IPS-18a (cell line): ENCODE results near the gene B9D2.

ENCODE experiments used
- H3K27ac ChIP-seq: one replicate; pipeline ENCODE4 v1.5.1; 2013; ENCODE audit warnings: low read length
- H3K27me3 ChIP-seq: one replicate; pipeline ENCODE4 v1.6.1; 2013; ENCODE audit warnings: mild to moderate bottlenecking, low read length; ENCODE audit not compliant: control insufficient read depth, insufficient read depth
- H3K36me3 ChIP-seq: one replicate; pipeline ENCODE4 v1.6.1; 2013; ENCODE audit warnings: low read depth, low read length; ENCODE audit not compliant: control insufficient read depth
- H3K4me1 ChIP-seq: one replicate; pipeline ENCODE4 v1.6.1; 2013; ENCODE audit warnings: low read depth, low read length; ENCODE audit not compliant: control insufficient read depth
- H3K4me3 ChIP-seq: one replicate; pipeline ENCODE4 v1.5.1; 2013; ENCODE audit warnings: low read length
- H3K9ac ChIP-seq: one replicate; pipeline ENCODE4 v1.6.1; 2013; ENCODE audit warnings: mild to moderate bottlenecking, low read length, moderate library complexity
- H3K9me3 ChIP-seq: one replicate; pipeline ENCODE4 v1.6.1; 2013; ENCODE audit warnings: low read depth, low read length; ENCODE audit not compliant: control insufficient read depth

The B9D2 gene

DNA sequence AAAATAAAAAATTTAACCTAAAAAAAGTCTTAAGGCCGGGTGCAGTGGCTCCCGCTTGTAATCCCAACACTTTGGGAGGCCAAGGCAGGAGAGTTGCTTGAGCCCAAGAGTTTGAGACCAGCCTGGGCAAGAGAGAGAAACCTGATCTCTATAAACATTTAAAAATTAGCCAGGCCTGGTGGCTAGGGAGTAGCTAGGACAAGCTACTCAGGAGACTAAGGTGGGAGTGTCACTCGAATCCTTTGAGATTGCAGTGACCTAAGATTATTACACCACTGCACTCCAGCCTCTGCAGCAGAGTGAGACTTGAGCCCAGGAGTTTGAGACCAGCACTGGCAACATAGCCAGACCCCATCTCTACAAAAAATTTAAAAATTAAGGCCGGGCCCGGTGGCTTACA, 52.9 kb downstream of the B9D2 start:
- H3K4me1 ChIP-seq = peaks cover 5% of the 10 kb centered on the region
- no peaks in the 10 kb centered on the region for H3K9me3 ChIP-seq
- H3K27me3 ChIP-seq = no peaks in the 10 kb centered on the region
- peaks cover 18% of the 10 kb centered on the region for H3K36me3 ChIP-seq
- peak overlapping the region; percentile 78 for H3K4me3 ChIP-seq
- peak overlapping the region; percentile 75 for H3K9ac ChIP-seq
- H3K27ac ChIP-seq = no peak overlapping the region

DNA sequence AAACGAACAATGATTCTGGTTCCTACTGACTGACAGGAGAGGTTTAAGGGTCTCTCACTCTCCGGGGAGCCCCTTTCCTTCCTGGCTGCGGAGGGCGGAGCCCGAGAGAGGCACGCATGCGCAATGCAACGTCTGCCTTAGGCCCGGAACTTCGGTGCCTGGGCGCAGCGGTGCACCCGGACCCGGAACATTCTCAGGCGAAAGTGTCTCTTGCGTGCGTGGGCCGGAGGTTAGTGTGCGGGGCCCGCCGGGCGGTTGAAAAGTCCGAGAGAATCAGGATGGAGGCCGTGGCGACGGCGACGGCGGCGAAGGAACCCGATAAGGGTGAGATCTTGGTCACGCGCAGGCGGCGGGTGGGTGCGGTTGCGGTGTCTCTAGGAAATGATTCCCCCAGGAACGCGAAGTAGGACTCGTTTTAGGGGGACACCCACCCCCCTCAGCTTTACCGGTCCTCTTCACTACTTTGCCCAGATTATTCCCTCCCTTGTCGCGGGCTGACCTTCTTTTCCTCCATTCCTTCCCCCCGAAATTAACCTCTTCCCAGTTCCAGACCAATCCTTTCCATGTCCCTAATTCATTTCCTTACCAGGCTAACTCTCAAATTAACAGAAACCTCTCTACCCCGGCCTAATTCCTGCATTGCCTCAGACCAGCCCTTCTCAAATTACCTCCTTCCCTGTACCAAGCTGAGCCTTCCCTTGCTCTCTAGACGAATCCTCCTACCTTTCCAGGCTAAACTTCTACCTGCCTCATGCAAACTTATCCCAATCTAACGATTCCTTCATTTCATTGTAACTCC, 53.7 kb downstream of the B9D2 start, which contains the start of gene CCDC97:
TSS of gene CCDC97 (plus strand) at position 140 of the 799 bp plus-strand sequence. CDS start at position 279, 139 bp downstream.
- Histone ChIP-seq H3K36me3 (peaks cover 26% of the 10 kb centered on the region), H3K4me3 (peak within 1 kb of the TSS; percentile 78), H3K4me1 (peaks cover 5% of the 10 kb centered on the region)

DNA sequence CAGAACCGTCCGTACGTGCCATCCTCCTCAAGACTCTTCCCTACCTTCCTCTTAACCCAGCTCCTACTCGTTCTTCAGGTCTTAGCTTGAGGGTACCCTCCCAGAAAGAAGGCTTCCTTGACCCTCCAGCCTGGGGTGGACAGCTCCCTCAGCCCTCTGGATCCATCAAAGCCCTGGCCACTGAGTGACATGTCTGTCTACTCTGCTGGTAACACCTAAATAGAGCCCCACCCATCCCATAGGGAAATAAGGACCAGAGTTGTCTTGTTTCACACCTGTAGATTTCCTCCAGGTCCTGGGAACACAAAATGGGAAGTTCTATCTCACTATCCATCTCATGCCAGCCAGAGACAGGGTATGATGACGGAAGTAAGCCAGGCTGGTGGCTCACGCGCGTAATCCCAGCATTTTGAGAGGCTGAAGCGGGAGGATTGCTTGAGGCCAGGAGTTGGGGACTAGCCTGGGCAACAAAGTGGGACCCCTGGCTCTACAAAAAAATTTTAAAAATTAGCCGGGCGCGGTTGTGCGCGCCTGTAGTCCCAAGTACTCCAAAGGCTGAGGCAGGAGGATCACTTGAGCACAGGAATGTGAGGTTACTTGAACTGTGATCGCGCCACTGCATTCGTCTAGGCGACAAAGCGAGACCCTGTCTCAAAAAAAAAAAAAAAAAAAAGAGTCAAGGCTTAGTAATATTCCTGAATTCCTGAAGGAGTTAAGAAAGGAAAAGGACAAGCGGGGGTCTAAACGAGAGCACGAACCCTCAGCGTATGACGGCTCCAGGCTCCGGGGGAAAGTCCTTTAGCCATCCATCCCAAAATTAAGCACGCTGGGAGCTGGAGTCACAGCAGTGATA, 54.5 kb downstream of the B9D2 start:
- H3K4me1 ChIP-seq = peaks cover 5% of the 10 kb centered on the region

More for the DNA sequence above, 53.7 kb downstream of the B9D2 start, which contains the start of gene CCDC97:
- H3K27ac ChIP-seq = peak within 1 kb of the TSS; percentile 93
- H3K27me3 ChIP-seq = no peaks in the 10 kb centered on the region
- no peaks in the 10 kb centered on the region for H3K9me3 ChIP-seq
- peak within 1 kb of the TSS; percentile 75 for H3K9ac ChIP-seq

DNA sequence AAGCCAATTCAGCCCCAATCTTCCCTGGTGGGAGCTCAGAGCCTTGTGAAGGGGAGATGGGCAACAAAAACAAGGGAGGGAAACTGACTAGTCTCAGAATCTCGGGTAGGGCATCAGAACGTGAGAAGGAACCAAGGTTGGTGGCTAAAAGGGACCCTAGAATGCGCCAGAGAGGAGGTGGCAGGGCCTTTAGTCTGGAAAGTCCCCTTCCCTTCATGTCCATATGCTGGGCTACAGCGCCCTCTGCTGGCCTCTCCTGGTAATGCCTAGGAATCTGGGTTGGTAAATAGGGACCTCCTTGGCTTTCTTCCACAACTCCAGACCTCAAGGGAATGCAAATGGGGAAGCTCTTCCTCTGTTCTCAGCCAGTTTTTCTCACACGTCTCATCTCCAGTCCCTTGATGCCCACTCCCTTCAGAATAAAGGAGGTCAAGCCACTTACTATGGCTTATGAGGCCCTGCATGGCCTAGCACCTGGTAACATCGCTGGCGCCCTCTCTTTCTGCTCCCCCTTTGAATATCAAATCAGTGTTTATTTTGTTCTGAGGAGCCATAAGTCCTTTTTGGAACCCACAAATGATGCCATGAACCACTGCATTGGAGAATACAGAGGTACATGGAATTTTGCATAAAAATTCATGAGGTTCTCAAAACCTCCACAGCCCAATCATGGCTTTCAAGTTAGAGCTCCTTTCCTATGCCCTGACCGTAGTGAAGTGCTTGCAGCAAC, 55.3 kb downstream of the B9D2 start:
- H3K4me1 ChIP-seq = peaks cover 5% of the 10 kb centered on the region
- H3K9me3 ChIP-seq = no peaks in the 10 kb centered on the region
- H3K9ac ChIP-seq = no peak overlapping the region
- H3K27me3 ChIP-seq = no peaks in the 10 kb centered on the region
- H3K27ac ChIP-seq = peak overlapping the region; percentile 62
- peaks cover 43% of the 10 kb centered on the region for H3K36me3 ChIP-seq
- H3K4me3 ChIP-seq = no peak overlapping the region

More for the DNA sequence above, 54.5 kb downstream of the B9D2 start:
- no peaks in the 10 kb centered on the region for H3K9me3 ChIP-seq
- H3K27ac ChIP-seq = peak overlapping the region; percentile 93
- H3K36me3 ChIP-seq = peaks cover 35% of the 10 kb centered on the region
- H3K27me3 ChIP-seq = no peaks in the 10 kb centered on the region
- peak overlapping the region; percentile 78 for H3K4me3 ChIP-seq
- H3K9ac ChIP-seq = peak overlapping the region; percentile 75

DNA sequence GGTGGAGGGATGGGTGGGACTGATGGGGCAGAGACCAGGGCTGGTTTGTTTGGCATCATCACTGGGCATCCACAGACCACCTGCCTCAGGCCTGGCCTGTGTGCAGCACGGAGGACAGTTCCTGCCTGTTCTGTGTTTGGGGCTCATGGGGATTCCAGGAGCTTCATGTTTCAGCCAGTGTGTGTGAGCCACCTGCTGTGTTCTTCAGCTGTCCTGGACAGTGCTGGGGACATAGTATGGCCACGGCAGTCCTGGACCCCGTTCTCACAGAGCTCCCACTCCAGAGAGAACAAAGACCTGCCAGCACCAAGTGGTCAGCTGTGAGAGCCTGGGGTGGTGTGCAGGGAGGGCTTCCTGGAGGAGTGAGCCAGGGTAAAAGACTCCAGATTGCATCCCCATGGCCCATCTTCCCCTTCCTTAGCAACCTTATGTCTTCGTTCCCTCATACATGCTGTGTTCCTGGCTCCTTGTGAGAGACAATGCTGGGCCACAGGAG, 55.9 kb downstream of the B9D2 start:
- Histone ChIP-seq H3K27ac (peak overlapping the region; percentile 62), H3K27me3 (no peaks in the 10 kb centered on the region), H3K4me3 (no peak overlapping the region), H3K36me3 (peaks cover 48% of the 10 kb centered on the region), H3K4me1 (peaks cover 5% of the 10 kb centered on the region), H3K9me3 (no peaks in the 10 kb centered on the region), H3K9ac (no peak overlapping the region)

DNA sequence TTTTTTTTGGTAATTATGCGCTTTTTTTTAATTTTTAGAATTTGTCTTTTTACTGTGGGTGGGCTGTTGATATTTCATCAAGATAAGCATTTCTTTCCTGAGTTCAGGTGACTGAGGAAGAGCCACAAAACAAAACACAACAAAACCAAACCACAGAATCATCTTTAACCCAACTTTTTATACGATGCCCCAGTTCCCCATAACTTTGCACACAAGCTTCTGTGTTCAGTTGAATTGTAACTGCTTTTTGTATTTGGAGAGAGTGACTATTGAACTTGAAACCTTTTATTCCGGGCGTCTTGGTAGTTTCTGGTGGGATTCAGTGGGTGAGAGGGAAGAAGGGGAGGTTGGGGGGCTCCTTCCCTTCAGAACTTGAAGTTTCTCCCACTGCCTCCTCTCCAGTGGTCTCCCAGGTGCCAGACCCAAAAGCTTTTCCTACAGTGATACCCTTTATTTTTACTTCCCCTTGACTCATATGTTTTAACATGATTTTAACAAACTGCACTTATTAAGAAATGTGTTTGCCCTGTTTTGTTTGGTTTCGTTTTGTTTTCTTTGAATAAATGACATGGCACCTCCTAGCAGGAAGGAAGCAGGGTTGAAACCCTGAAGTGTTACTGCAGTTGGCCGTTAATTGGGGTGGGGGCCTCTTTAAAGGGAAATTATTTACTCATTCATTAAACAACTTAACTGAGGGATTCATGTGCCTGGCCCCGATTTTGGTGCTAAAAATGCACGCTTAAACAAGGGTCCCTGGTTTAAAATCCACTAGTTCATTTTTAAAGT, 56.7 kb downstream of the B9D2 start:
- Histone ChIP-seq H3K9me3 (no peaks in the 10 kb centered on the region), H3K27ac (no peak overlapping the region), H3K9ac (no peak overlapping the region), H3K27me3 (no peaks in the 10 kb centered on the region), H3K4me1 (peaks cover 5% of the 10 kb centered on the region), H3K36me3 (peaks cover 53% of the 10 kb centered on the region), H3K4me3 (no peak overlapping the region)

DNA sequence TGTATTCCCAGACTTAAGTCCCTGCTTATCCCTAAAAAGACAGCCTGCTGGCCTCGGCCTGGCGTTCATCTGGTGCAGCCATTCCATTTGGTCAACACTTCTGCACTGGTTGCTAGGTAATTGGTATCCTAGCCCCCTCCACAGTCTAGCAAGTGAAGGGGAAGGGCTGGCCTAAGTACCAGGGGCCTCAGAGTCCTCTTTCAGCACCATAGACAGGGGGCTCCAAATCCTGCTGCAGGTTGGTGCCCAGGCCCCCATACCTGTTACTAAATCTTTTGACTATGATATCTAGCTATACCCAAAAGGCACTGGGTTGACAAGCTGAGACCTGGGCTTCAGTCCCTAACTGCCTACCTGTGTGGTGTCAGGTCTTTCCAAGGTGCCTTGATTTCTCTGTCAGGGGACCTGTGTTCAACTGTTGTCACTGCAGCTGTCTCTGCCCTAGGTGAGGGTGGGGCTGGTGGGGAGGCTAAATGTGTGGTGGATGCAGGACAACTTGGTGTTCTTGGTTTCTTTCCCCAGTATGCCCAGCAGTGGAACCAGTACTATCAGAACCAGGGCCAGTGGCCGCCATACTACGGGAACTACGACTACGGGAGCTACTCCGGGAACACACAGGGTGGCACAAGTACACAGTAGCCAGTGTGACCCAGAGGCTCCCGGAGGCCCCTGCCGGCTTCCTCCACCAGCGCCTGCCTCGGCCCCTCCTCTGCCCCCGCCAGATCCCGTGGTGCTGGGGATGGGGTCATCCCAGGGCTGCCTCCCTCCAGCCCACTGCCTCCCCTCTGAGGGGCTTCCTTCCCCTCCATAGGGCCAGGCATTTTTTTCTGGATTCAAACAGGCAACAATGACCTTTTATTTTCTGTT, 57.8 kb downstream of the B9D2 start:
- Histone ChIP-seq H3K27me3 (no peaks in the 10 kb centered on the region), H3K36me3 (peaks cover 64% of the 10 kb centered on the region), H3K27ac (no peak overlapping the region), H3K4me3 (no peak overlapping the region), H3K4me1 (peaks cover 5% of the 10 kb centered on the region), H3K9me3 (no peaks in the 10 kb centered on the region), H3K9ac (no peak overlapping the region)

DNA sequence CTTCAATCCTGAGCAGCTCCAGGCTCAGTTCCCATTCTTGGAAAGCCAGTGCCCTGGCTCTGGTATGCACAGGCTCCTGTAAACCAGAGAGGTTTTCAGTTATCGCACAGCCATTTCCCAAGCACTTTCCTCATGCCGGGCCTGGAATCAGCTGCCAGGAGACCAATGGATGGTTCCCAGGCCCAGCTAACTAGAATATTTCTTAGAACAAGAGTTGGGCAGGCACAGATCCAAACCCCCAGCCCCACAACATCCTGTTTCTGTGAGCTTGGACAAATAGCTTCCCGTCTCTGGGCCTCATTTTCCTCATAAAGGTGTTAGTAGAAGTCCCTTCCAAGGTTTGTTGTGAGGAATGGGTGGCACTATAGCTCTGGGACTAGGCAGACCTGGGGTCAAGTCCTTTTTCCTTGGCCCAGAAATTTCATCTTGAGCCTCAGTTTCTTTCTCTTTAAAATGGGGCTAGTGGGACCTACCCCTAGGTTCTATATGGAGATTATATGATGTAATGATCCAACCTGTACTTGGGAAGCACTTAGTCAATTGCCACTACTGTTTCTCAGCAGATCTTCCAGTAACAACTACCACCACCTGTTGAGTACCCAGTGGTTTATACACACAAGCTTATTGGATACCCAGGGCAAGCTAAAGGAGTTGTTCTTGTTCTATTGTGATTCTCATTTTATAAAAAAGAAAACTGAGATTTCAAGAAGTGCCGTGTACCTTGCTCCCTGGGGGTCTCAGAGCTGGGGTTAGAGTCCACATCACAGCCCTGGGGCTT, 59.1 kb downstream of the B9D2 start:
- no peak overlapping the region for H3K9ac ChIP-seq
- H3K4me1 ChIP-seq = peaks cover 5% of the 10 kb centered on the region
- no peak overlapping the region for H3K27ac ChIP-seq
- no peak overlapping the region for H3K4me3 ChIP-seq
- H3K36me3 ChIP-seq = peaks cover 76% of the 10 kb centered on the region
- no peaks in the 10 kb centered on the region for H3K27me3 ChIP-seq
- H3K9me3 ChIP-seq = no peaks in the 10 kb centered on the region
